HuH-7.5 (cell line): ENCODE results near the gene RBM20.

Experiments used
- DNase-seq: peaks from one replicate; pipeline ENCODE4 v3.0.0; 2011; ENCODE audit warnings: low spot score

The RBM20 gene

DNA sequence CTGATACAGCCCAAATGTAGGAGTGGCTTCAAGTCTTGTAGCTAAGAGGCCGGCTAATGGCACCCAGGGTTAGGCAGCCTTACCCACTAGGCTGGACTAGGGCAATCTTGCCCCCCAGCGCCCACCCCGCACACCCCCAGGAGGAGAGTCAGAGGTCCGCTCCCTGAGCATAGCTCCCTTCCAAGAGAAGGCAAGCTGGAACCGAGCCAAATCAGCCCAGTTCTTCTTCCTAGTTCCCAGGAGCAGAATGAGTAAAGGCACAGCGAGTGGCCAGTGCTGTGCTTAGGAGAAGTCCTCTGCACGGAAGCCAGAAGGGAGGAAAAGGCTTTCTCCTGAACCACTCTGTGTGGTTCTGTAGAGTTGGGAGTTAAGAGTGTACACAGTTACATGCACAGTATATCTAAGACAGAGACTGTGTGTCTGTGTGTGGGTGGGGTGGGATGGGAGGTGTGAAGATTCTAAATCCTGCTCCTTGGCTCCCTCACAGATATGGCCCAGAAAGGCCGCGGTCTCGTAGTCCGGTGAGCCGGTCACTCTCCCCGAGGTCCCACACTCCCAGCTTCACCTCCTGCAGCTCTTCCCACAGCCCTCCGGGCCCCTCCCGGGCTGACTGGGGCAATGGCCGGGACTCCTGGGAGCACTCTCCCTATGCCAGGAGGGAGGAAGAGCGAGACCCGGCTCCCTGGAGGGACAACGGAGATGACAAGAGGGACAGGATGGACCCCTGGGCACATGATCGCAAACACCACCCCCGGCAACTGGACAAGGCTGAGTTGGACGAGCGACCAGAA, 167.8 kb downstream of the RBM20 start:
- DNase-seq, result no peak

DNA sequence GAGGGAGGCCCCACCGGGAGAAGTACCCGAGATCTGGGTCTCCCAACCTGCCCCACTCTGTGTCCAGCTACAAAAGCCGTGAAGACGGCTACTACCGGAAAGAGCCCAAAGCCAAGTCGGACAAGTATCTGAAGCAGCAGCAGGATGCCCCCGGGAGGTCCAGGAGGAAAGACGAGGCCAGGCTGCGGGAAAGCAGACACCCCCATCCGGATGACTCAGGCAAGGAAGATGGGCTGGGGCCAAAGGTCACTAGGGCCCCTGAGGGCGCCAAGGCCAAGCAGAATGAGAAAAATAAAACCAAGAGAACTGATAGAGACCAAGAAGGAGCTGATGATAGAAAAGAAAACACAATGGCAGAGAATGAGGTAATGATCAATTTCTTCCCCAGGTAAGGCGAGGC, 168.4 kb downstream of the RBM20 start:
- DNase-seq, result no peak

DNA sequence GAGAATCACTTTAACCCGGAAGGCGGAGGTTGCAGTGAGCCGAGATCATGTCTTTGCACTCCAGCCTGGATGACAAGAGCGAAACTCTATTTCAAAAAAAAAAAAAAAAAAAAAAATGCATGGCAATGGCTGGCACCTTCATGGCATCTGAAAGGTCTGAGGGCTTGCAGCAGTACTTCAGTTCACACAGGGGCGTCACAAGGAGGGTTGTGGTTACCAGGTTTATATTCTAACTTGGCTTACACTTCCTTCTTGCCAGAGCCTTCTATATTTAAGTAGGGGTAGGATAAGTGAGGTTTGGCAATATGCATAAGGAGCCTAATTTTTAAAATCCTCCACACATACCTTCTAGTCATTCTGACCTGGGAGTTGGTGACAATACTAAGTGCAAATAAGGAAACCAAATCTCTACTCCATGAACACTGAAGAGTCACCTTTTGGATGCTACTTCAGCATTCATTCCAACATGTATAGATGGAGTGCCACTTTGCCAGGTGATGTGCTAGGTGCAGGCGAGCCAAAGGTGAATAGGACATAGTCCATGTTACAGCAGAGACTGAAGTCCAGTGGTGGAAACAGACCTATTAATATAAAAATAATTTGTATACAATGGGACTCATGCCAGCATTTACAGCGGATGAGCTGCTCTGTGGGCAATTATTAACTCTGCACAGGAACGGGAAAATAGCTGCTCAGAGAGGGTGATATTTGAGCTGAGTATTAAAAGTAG, 169.8 kb downstream of the RBM20 start:
- no peak for DNase-seq

DNA sequence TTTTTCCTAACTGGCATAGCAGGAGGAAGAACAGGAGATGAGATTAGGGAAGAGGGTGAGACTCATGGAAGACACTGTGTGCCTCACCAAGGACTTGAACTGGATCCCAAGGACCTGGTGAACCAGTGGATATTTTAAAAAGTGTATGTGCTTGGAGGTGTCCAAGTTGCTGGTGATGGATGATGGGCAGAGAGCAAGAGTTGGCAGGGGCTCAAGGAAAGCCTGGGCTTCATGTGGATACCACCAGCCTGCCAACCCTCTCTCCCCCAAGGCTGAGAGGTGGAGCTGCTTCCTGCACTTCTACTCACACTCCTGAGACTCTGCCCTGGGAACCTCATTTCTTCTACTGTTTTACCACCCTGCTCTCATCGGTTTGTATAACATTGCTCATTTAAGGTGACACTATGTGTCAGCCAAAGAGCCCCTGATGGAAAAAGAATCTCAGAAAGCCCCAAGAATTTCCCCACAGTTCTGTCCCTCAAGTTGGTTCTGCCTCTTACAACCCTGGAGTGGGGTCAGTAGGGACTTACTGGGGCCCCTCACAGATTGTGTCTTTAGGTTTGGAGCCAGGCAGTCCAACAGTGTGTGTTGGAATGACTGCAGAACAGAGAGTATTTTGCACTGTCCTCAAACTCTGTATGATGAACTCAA, 171.3 kb downstream of the RBM20 start:
- DNase-seq, result no peak

DNA sequence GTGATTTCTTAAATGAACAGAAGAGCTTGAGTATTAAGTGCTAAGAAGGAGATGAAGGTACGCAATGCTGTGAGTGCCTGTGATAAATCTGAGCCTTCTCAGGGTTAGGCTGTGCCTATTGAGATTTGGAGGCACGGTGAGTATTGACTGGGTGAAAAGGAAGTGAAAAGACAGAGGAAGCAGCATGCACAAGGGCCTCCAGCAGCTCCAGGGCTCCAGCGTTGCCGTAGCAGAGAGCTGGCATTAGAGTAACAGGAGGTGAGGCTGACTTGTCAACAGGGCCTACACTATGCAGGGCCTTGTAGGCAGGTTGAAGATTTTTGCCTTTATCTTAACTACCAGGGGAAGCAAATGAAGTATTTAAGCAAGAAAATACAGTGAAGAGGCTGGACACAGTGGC, 173.5 kb downstream of the RBM20 start:
- no peak for DNase-seq

DNA sequence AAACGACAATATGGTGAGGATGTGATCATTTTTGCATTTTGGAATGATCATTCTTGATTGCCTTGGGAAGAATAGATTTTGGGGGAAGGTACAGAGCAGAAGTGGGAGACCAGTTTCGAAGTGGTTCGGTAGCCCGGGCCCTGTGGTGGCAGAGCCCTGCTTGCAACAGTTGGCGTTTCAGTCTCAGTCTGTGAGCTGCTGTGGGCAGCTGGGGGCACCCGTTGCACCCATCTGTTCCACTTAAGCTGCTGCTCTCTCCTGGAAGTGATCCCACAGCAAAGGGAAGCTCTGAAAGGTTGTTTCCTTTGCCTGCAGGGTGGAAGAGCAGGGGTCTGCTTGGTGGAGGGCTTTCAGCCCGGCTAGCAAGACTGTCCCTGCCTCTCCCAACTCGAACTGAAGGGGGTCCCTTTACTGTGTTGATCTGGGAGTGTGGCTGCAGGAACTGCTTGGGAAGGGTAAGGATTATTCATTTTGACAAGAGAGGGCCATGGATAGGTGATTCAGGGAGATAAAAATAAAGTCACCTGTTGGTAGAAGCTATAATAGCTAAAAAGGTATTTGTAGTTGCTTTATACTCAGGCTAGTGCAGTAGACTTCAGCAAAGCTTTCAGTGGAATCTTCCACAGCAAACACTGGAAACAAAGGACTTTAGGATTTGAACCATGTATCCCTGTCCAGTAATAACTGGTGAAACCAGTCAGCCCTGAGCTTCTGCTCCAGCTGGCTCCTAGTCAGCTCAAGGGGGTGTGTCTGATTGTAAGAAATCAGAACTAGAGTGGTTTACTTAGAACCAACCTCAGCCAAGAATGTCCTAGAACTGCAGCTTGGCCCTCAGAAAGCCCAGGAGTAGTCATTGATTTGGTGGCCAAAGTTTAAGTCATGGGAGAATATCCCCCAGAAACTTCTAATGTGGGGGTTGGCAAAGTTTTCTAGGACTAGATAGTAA, 174.4 kb downstream of the RBM20 start:
- no peak for DNase-seq

DNA sequence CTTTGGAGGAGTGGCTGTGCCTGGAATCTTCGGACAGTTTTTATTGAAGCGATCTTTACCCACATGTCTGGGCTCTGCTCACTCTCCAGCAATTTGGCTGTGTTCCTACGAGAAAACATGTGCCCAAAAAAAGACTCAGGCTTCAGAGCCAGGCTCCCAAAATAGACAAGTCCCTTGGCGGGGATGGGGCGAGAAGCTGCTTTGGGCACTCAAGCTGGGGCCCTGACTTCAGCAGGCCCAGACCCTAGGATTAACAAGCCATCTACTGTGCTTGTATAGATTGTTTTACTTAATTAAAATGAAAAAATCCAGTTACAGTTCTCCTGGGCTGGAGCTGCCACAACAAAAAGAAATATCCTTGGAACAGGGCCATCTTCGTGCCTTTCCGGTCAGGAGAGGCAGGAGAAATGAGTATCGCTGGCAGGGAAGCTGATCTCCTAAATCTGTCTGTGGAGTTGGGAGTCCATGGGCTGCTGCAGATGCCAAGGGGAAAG, 176.2 kb downstream of the RBM20 start:
- DNase-seq, result no peak

DNA sequence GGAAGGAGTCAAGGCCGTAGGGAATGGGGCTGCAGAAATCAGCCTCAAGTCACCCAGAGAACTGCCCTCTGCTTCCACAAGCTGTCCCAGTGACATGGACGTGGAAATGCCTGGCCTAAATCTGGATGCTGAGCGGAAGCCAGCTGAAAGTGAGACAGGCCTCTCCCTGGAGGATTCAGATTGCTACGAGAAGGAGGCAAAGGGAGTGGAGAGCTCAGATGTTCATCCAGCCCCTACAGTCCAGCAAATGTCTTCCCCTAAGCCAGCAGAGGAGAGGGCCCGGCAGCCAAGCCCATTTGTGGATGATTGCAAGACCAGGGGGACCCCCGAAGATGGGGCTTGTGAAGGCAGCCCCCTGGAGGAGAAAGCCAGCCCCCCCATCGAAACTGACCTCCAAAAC, 177.4 kb downstream of the RBM20 start:
- DNase-seq, result no peak

DNA sequence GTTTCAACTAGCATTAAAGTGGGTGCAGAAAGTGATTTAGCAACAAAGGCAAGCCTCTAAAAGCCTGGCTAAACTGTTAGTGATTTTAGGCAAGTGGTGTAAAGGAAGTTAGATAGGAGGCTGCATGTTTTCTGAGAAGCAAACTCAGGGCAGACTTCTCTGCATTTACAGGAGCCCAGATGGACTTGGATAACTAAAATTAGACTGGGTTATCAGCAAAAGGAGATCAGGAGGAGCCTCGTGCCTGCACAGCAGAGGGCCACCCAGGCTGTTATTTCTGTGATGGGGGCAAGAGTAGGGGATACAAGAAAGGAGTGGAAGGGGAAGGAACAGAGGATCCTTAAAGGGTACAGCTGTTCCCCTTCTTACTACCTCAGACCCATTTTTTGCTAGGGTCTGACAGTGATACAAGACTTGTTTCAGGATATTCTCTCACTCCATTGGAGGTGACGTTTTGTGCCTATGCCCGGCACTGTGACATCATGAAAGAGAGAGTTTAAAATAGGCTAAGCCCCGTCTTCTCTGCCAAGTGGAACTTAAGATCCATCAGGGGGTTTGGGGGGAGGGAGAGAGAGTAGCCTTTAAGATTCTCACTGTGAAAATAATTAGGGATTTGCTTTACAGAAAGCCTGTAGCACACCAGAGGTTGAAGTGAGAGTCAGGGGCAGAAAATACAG, 178.0 kb downstream of the RBM20 start:
- no peak for DNase-seq

DNA sequence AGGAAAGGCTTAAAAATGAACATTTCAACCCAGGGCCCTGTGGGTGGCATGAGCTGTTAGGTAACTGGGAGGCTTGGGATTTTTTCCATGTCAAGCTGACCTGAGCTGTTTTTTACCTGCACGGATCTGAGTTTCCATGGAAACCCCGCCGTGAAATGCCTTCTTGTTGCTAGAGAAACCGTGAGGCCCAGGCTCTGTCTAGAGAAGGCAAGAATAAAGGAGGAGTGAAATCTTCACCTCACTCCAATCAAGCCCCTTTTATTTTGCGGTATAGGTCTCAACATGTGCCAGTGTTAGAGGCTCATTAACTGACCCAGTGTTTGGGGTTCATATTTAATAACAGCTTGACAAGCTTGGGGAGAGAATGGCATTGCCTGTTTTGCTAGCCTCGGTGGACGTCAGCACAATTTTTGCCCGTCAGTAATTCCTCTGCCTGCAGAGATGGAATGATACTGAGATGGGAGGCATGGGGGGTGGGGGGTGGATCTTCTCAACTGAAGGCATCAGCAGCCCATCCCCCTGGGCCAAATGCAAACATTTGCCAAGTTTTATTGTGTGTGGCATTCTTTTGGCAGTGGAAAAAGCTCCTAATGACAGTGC, 178.7 kb downstream of the RBM20 start:
- DNase-seq, result no peak

DNA sequence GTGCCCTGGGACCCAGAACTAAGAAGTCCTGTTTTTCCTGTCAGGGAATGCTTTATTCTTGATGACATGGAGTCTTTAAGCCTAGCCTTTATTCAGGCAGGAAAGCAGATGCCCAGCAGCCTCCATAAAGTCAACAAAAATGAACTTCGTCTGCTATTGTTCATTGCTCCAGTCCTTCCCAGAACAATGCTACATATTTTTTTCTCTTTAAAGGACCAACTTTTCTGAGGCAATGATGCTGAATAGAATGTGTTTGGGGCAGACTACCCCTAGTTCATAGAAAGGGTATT, 180.0 kb downstream of the RBM20 start:
- no peak for DNase-seq

DNA sequence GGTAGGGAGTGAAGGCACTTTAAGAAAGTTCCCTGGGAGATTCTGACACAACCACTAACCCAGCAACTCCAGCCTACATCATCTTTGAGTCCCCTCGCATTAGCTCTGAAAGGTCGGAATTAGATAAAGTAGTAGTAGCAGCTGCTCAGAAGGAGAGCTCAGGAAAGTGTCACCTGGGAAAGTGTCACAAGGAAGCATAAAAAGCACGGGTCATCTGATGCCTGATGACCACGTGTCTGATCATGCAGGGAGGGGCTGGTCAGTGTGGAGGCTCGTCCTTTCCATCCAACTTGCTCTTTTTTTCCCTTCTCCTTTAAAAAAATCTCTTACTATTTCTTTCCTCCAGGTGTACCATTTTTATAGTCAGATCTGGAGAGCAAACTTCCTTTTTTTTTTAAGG, 180.5 kb downstream of the RBM20 start:
- DNase-seq, result no peak

DNA sequence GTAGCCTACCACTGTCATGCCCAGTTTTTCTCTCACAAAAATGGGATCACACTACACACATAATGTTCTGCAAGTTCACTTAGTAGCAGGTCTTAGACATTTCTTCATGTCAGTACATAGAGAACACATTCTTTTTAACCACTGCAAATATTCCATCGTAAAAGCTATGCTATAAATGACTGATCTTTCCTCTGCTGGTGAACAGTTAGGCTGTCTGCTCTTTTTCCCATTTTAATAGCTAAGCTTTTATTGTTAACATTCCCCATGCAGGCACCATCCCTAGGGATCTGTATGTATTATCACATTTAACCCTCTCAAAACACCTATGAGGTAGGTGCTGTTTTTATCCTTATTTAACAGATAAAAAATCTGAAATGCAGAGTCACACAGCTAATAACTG, 181.4 kb downstream of the RBM20 start:
- no peak for DNase-seq

DNA sequence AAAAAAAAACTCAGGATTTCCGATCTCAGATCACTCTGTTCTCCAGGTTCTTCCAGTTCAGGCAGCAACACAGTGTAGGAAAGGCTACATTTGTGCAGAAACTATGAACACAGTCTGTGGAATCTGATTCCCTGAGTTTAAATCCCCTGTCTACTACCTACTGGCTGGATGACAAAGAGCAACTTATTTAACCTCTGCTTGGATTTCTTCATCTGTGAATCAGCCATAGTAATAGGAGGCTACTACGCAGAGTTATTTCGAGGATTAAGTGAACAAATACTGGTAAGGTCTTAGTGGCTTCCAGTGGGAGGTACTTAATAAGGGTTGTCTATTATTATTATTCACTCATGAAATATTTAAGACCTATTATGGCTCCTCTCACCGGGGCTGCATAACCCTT, 183.3 kb downstream of the RBM20 start:
- DNase-seq, result no peak

DNA sequence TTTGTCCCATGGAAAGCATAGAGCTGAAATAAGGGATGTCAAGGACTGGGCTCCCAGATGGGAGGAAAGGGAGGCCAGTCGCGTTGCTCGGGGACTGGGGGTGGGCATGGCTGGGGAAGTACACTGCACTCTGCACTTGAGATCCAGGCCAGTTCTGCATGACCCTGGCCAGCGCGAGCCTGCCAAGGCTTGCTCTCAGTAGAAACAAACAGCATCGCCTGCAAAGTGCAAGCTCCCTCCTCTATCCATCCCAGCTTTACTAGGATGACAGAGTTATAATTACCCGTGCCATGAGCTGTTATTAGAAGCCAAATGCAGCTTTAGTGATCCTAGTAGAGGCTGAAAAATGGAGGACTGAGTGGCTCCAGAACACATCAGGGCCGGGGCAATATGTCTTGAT, 183.7 kb downstream of the RBM20 start:
- no peak for DNase-seq

DNA sequence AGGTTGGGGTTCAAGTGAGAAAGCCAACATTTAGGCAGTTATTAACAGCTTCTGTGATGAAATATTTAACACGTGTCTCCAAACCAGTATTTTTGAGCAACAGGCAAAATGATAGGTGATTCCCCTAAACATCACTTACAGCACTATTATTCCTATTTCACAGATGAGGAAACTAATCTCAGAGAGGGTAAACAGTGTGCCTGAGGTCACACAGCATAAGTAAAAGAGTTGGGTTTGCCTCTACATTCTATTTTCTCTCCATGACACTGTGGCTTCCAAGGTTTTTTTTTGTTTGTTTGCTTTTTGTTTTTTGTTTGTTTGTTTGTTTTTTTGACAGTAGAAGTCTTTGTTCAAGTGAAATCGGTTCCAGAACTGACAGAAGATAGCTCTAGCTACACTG, 184.4 kb downstream of the RBM20 start:
- no peak for DNase-seq

DNA sequence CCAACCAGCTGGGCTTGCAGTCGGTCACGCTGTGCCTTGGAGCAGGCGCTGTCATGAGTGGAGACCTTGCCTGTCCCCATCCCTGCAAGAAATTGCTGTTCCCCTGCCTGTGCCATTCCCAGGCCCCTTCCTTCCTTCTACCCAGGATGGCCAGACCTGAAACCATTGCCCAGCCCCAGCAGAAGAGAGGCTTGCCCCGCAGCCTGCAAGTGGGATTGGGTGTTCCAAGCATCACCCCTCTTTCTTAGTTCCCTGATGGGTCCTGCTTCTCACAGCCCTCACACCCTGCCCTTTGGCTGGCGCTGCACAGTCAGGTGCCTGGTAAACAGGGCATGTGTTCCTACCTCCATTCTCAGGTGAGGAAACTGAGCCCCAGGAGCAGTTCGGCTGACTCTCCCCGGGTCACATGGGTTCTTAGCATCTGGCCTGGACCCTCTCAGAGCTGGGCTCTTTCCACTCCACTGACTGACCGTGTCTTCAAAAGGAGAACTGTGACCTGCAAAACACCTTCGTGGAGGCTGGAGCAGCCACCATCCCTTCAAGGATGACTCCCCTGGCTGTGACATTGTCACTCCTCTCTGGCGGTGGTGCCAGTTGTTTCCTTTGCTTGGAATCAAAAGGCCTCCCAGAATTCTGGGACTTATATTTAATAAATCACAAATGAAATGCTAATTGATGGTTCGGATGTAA, 185.7 kb downstream of the RBM20 start:
- no peak for DNase-seq

DNA sequence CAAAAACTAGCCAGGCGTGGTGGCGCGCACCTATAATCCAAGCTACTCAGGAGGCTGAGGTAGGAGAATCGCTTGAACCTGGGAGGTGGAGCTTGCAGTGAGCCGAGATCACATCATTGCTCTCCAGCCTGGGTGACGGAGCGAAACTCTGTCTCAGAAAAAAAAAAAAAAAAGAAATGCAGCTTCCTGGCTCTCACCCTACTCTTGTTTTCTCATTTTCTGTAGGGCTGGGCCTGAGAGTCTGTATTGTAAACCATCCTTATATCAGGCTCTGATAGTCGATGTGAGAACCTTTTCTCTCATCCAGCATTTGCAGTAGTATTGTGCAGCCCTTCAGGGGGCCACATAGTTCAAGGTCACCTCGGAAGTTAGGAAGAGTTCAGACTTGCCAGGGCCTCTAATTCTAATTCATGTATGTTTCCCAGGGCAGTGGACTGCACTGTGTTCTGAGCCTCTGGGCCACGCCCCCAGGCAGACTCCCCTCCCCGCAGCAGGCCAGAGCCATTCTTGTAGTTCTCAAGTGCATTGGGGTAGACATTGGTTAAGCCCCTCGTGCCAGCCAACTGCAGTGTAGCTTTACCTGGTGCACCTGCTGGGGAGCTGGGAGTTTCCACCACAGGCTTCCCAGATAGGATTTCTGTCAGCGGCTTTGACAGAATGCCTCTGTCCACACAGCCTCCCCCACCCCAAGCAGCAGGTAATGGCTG, 189.3 kb downstream of the RBM20 start:
- no peak for DNase-seq

DNA sequence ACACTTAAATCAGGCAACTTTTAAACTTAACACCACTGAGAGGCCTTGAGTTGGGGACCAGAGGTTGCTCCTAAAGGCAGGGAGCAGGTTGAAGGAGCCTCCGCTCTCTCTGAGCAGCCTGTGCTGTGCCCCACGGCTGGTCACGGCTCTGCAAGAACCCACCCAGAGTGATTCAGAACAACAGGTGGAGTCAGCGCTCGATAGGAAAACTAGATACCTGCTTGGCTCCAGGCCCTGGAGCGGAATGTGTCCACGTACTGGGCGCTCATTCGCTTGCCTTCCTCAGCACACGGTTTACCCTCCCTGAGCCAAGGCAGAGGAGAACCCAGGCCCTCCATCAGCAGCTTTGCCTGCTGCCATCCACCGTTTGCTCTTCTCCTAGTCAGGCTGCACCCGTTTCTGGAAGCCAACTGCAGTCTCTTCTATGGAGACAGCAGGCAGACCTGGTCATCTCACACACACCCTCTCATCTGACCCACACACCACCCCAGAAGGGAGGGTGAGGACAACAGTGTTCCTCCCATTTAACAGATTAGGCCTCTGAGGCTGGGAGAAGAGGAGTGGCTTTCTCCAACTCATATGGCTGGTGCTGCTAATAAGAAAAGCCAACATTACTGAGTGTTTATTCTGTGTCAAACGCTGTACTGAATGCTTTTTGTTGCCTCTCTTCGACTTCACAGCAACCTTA, 189.9 kb downstream of the RBM20 start:
- no peak for DNase-seq
